Esophagus muscularis mucosa (tissue), 4 donors: ENCODE data around the gene PRPS1. TPM values are rescaled to one million over a fixed set of nuclear protein-coding genes. Genes with fewer than 3 reads are reported as not detected.
"Not testable (repeated sequence)": the region's sequence is repeated elsewhere in the genome, so short reads cannot be mapped to it uniquely, and the experiment has no call there.

Source experiments
- DNase-seq: peaks from one replicate; pipeline ENCODE4 v3.0.0-alpha.2; 2017; ENCODE audit errors: extremely low spot score
- H3K27ac ChIP-seq, 4 donors: fragments of 200-600 bp; sonication (generic); replicated peaks in 1 of 4; 1 replicate in 3 of 4; 2 replicates in 1 of 4; pipeline ENCODE4 v1.5.1; 2016 to 2019; ENCODE audit warnings: mild to moderate bottlenecking in 1 of 4
- H3K27me3 ChIP-seq, 4 donors: fragments of 200-600 bp; sonication (generic); one replicate each; pipeline versions ENCODE4 v1.5.1 to v1.6.0; 2016 to 2019
- H3K36me3 ChIP-seq, 4 donors: fragments of 200-600 bp; sonication (generic); one replicate each; pipeline ENCODE4 v1.5.1; 2016 to 2019
- H3K4me1 ChIP-seq, 4 donors: fragments of 200-600 bp; sonication (generic); one replicate each; pipeline ENCODE4 v1.5.1; 2016 to 2019
- H3K4me3 ChIP-seq, 4 donors: fragments of 200-600 bp; sonication (generic); 1 replicate in 2 of 4; 2 replicates in 2 of 4; pipeline ENCODE4 v1.5.1; 2016 to 2019; ENCODE audit warnings: mild to moderate bottlenecking in 4 of 4, moderate library complexity in 1 of 4
- H3K9me3 ChIP-seq, 4 donors: fragments of 200-600 bp; sonication (generic); 1 replicate in 3 of 4; 2 replicates in 1 of 4; pipeline ENCODE4 v1.5.1; 2016 to 2019
- EP300 ChIP-seq: sonication (generic); formaldehyde crosslinking; IDR thresholded peaks from one replicate; pipeline ENCODE4 v1.6.1; 2017; ENCODE audit warnings: antibody characterized with exemption
- POLR2A ChIP-seq: fragments of 450-650 bp; IDR thresholded peaks from one replicate; pipeline ENCODE4 v1.6.1; 2017; ENCODE audit warnings: antibody characterized with exemption, moderate library complexity, mild to moderate bottlenecking, low read depth
- POLR2AphosphoS5 ChIP-seq, 2 donors: sonication (generic); formaldehyde crosslinking; IDR thresholded peaks; one replicate each; pipeline ENCODE4 v1.6.1; 2017; ENCODE audit warnings: antibody characterized with exemption in 2 of 2
- WGBS: methylation state at CpG from one replicate; pipeline ENCODE4 v1.1.5; 2018; 5-methylcytosine and 5-hydroxymethylcytosine counted together
- intact Hi-C: fragments of 100-400 bp; cut with DNase I; formaldehyde crosslinking; loops from one replicate; pipeline ENCODE4 v1.15.1; 2023
- total RNA-seq, 4 donors: library from RNA; depleted of rRNA; stranded (reverse); fragments of >200 nt; gene quantifications; one replicate each; pipeline versions ENCODE4 v1.1.0 to v1.2.1, GENCODE V29; 2016
- TF ChIP-seq, protein P1 (sequence below), 3 experiments: fragments of 200-600 bp in 2 of 3; fragments of 450-650 bp in 1 of 3; sonication (generic) in 2 of 3; IDR thresholded peaks; one replicate each; pipeline ENCODE4 v1.5.1; 2017 to 2019; ENCODE audit warnings: antibody characterized with exemption in 3 of 3, mild to moderate bottlenecking in 2 of 3, moderate library complexity in 1 of 3

PRPS1 gene
- total RNA-seq, 4 donors from 2014 or later: 17.0 to 36.0 (median 23.4) TPM

DNA sequence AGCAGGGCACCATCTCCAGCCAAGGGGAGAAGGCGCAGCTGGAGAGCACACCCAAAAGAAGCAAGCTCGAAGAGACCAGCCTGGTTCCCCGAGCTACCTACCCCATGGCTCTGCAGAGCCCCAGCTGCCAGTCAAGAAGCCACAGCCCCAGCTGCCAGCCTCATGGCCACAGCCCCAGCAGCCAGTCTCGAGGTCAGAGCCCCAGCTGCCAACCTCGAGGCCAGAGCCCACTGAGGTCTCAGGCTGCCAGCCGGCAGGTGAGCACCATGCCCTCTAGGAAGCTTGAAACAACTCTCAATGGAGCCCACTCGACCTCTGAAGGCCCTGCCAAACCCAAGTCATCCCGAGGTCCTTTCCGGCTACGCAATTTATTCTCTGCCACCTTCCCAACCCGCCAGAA lies 27.0 kb upstream of the PRPS1 start:
- TF ChIP-seq, protein P1, sequence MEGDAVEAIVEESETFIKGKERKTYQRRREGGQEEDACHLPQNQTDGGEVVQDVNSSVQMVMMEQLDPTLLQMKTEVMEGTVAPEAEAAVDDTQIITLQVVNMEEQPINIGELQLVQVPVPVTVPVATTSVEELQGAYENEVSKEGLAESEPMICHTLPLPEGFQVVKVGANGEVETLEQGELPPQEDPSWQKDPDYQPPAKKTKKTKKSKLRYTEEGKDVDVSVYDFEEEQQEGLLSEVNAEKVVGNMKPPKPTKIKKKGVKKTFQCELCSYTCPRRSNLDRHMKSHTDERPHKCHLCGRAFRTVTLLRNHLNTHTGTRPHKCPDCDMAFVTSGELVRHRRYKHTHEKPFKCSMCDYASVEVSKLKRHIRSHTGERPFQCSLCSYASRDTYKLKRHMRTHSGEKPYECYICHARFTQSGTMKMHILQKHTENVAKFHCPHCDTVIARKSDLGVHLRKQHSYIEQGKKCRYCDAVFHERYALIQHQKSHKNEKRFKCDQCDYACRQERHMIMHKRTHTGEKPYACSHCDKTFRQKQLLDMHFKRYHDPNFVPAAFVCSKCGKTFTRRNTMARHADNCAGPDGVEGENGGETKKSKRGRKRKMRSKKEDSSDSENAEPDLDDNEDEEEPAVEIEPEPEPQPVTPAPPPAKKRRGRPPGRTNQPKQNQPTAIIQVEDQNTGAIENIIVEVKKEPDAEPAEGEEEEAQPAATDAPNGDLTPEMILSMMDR (IDR thresholded peaks at IDR 0.05): no peak
- TF ChIP-seq POLR2AphosphoS5 (IDR thresholded peaks at IDR 0.05): no peak
- no peak for TF ChIP-seq POLR2A
- TF ChIP-seq EP300: no peak
- intact Hi-C loops: no loop called here
- WGBS: 91% methylated on average over 4 of the region's 11 CpGs
- Histone ChIP-seq H3K27ac (no peak overlapping the region), H3K4me1 (no peaks in the 10 kb centered on the region), H3K36me3 (no peaks in the 10 kb centered on the region), H3K4me3 (no peak overlapping the region), H3K27me3 (peaks cover 0 to 4% (median 0%) of the 10 kb centered on the region in 4 donors), H3K9me3 (no peaks in the 10 kb centered on the region)
- no peak for DNase-seq

DNA sequence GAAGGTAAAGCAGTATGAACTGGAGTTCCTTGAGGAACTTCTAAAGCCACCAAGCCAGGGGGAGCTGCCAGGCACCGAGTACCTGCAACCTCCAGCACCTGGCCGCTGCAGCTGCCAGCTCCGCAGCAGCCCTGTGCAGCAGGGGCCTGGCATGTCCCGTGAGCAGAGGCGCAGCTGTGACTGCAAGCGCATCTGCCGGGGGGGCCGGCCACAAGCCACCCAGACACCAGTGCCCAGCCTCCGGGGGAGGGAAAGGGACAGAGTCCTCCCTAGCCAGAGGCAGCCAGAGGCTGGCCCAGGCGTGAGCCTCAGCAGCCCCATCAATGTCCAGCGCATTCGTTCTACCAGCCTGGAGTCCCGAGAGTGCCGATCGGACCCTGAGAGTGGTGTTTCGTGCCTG lies 26.6 kb upstream of the PRPS1 start:
- Histone ChIP-seq H3K27ac (no peak overlapping the region), H3K4me1 (no peaks in the 10 kb centered on the region), H3K27me3 (no peaks in the 10 kb centered on the region), H3K9me3 (no peaks in the 10 kb centered on the region), H3K4me3 (no peak overlapping the region), H3K36me3 (no peaks in the 10 kb centered on the region)
- TF ChIP-seq POLR2A (no peak), POLR2AphosphoS5 (IDR thresholded peaks at IDR 0.05) (no peak), EP300 (no peak)
- TF ChIP-seq, protein P1 (IDR thresholded peaks at IDR 0.05): no peak
- DNase-seq: no peak
- intact Hi-C loops: no loop called here
- WGBS: 81% methylated on average over 9 of the region's 16 CpGs

DNA sequence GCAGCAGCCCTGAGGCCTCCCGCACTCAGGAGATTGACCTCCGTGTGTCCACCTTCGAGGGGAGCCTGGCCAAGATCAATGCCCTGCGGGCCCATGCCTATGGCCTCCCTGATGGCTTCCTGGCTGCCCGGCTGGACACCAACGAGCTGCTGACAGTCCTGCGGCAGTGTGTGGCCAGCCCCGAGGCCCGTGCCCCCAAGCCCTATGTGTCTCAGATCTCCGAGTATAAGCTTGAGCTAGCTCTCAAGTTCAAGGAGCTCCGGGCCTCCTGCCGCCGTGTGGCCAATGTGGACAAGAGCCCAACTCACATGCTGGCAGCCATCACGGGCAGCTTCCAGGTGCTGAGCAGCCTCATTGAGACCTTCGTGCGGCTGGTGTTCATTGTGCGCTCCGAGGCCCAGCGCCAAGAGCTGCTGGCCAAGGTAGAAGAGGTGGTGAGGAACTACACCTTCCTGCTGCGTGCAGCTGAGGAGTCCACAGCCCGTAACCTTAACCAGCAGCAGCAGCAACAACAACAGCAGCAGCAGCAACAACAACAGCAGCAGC lies 25.5 kb upstream of the PRPS1 start:
- Histone ChIP-seq H3K9me3 (no peaks in the 10 kb centered on the region), H3K36me3 (no peaks in the 10 kb centered on the region), H3K4me3 (no peak overlapping the region), H3K27ac (no peak overlapping the region), H3K27me3 (no peaks in the 10 kb centered on the region), H3K4me1 (no peaks in the 10 kb centered on the region)
- WGBS: 83% methylated on average over 7 of the region's 21 CpGs
- intact Hi-C loops: no loop called here
- DNase-seq: no peak
- TF ChIP-seq POLR2A (no peak), POLR2AphosphoS5 (IDR thresholded peaks at IDR 0.05) (no peak), EP300 (no peak)
- TF ChIP-seq, protein P1 (IDR thresholded peaks at IDR 0.05): no peak

DNA sequence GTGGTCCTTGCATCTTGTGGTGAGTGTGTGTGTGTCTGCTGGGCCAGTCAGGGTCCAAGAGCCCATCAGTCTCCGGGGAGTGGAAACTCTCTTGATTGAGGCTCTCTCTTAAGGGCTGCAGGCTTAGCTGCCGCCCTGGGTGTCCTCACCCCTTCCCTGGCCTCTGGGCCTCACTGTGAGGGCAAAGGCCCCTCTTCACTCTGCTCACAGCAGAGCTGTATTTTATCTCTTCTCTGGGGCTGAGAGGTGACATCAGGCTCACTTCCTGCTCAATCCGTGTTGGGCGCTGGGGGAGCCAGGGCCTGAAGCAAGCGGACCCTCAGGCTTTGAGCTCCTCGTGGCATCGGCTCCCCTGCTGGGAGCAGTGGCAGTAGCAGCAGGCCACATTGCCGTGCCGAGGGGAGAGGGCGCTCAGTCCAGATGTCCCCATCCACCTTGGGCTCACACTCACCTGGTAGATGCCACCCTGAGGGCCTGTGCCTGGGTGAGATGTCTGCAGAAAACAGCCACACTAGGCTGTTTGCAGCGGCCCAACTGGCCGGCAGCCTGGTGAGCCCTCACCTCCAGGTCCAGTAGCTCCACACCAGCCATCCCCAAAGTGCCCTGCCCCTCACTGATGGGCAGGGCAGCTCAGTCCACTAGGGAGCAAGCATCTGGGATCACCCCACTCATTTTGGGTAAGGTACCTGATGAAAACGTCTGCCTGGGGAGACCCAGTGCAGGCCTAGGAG lies 24.7 kb upstream of the PRPS1 start:
- intact Hi-C loops: no loop called here
- TF ChIP-seq POLR2AphosphoS5 (IDR thresholded peaks at IDR 0.05) (no peak), POLR2A (no peak), EP300 (no peak)
- TF ChIP-seq, protein P1 (IDR thresholded peaks at IDR 0.05): no peak

DNA sequence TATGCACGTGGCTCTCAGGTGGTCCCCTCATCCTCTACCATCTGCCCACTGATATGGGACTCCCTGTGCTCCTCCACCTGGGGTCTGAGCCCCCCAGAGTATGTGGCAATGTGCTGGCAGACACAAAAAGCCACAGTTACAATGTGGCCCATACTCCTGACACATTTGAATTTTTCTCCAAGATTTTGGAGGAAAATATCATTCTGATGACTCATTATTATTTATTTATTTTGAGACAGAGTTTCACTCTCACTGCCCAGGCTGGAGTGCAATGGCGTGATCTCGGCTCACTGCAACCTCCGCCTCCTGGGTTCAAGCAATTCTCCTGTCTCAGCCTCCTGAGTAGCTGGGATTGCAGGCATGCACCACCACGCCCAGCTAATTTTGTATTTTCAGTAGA lies 19.2 kb upstream of the PRPS1 start:
- H3K27ac ChIP-seq, H3K9me3 ChIP-seq, H3K4me3 ChIP-seq, H3K27me3 ChIP-seq, H3K4me1 ChIP-seq, intact Hi-C loops, H3K36me3 ChIP-seq, DNase-seq: not testable (repeated sequence)
- 92% methylated on average over 5 of the region's 5 CpGs for WGBS

More for the DNA sequence above, 24.7 kb upstream of the PRPS1 start:
- Histone ChIP-seq H3K27me3 (no peaks in the 10 kb centered on the region), H3K4me3 (no peak overlapping the region), H3K9me3 (no peaks in the 10 kb centered on the region), H3K36me3 (no peaks in the 10 kb centered on the region), H3K4me1 (no peaks in the 10 kb centered on the region), H3K27ac (no peak overlapping the region)
- WGBS: 55% methylated on average over 6 of the region's 13 CpGs
- no peak for DNase-seq
